ENCODE data around the gene MTHFR.

The MTHFR gene

DNA sequence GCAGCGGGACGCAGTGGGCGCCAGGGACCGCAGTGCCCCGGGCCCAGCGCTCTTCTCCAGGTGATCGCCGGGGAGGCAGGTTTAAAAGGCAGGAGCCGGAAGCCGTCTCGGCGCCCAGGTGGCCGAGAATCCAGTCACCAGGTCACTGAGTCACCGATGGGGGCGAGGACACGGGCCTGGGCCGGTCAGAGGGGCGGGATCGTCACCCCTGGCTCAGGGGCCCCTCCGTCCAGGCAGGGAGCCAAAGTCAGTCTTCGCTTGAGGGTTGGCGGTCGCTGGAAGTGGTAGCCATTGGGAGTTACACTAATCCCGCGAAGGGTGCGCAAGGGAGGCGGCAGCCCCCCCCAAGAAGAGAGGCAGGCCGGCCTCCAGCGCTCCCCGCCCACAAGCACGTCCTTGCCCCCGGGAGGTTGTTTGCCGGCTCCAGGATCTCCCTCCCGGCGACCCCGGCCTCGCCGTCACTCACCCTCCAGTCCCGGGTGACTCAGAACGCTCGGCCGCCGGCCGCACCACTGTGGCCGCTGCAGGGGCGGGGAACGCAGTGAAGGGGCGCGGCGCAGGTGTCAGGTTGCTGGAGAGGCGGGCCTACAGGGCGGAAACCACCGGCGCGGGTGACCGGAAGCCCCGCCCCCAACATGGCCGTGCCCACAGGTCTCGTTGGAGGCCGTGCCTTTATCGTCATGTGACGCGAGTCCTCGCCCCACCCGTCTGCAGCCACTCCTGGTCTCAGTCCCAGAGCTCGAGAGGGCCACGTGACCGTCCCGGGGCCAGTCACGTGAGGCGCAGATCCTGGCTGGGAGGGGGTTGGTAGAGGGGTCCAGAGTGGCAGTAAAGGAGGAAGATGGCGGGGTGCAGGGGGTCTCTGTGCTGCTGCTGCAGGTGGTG lies at the start of gene MTHFR, which contains the start of gene CLCN6 (continued):
- TF ChIP-seq, protein P1, sequence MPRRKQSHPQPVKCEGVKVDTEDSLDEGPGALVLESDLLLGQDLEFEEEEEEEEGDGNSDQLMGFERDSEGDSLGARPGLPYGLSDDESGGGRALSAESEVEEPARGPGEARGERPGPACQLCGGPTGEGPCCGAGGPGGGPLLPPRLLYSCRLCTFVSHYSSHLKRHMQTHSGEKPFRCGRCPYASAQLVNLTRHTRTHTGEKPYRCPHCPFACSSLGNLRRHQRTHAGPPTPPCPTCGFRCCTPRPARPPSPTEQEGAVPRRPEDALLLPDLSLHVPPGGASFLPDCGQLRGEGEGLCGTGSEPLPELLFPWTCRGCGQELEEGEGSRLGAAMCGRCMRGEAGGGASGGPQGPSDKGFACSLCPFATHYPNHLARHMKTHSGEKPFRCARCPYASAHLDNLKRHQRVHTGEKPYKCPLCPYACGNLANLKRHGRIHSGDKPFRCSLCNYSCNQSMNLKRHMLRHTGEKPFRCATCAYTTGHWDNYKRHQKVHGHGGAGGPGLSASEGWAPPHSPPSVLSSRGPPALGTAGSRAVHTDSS (tag by site-specific recombination; IDR thresholded peaks at IDR 0.05) = no peak
- TF ChIP-seq ZSCAN23 (tag by site-specific recombination; IDR thresholded peaks at IDR 0.05) = peak; percentile 51
- no peak for TF ChIP-seq ZNF280C (tag by site-specific recombination; IDR thresholded peaks at IDR 0.05)
- no peak for TF ChIP-seq ZNF366 (tag by site-specific recombination; conservative IDR thresholded peaks at IDR 0.05)
- peak; percentile 94 for TF ChIP-seq KLF9 (tag by site-specific recombination; IDR thresholded peaks at IDR 0.05; ENCODE audit: low read depth)
- TF ChIP-seq ZNF155 (tag by site-specific recombination; IDR thresholded peaks at IDR 0.05) = no peak
- TF ChIP-seq ZNF10 (tag by site-specific recombination; IDR thresholded peaks at IDR 0.05) = 0 out of 2 replicates have a peak, but pooled peaks have one; percentile 11
- no peak for TF ChIP-seq SALL2 (tag by site-specific recombination; IDR thresholded peaks at IDR 0.05; ENCODE audit: borderline replicate concordance)
- TF ChIP-seq ZNF302 (tag by site-specific recombination; IDR thresholded peaks at IDR 0.05; ENCODE audit: low read depth) = no peak
- TF ChIP-seq ZNF830 (tag by site-specific recombination; IDR thresholded peaks at IDR 0.05; ENCODE audit: low read depth) = no peak
- TF ChIP-seq HIC1 (tag by site-specific recombination; IDR thresholded peaks at IDR 0.05) = peak; percentile 95
- no peak for TF ChIP-seq ZNF555 (tag by site-specific recombination; conservative IDR thresholded peaks at IDR 0.05)
- no peak for TF ChIP-seq ZBTB49 (tag by site-specific recombination; IDR thresholded peaks at IDR 0.05; ENCODE audit: low read depth)
- peak; percentile 93 for TF ChIP-seq ZEB2 (tag by site-specific recombination; IDR thresholded peaks at IDR 0.05)
- peak; percentile 95 for TF ChIP-seq SCRT1 (tag by site-specific recombination; IDR thresholded peaks at IDR 0.05; ENCODE audit: borderline replicate concordance)
- peak; percentile 95 for TF ChIP-seq ZNF24 (tag by site-specific recombination; IDR thresholded peaks at IDR 0.05)
- TF ChIP-seq ZNF660 (tag by site-specific recombination; IDR thresholded peaks at IDR 0.05) = no peak; the same call in 1 of the 2 replicates
- TF ChIP-seq ZNF544 (tag by site-specific recombination; IDR thresholded peaks at IDR 0.05) = no peak
- no peak for TF ChIP-seq ZNF585B (tag by site-specific recombination; IDR thresholded peaks at IDR 0.05)
- TF ChIP-seq ZNF274 (IDR thresholded peaks at IDR 0.05; ENCODE audit: low read length) = no peak
- TF ChIP-seq ZNF274 (tag by site-specific recombination; IDR thresholded peaks at IDR 0.05; ENCODE audit: borderline replicate concordance) = no peak
- peak; percentile 81 for TF ChIP-seq INSM2 (tag by site-specific recombination; IDR thresholded peaks at IDR 0.05)
- peak; percentile 94 for TF ChIP-seq ZNF629 (tag by site-specific recombination; IDR thresholded peaks at IDR 0.05)
- no peak for TF ChIP-seq ZNF132 (tag by site-specific recombination; IDR thresholded peaks at IDR 0.05; ENCODE audit: borderline replicate concordance)
- TF ChIP-seq ZNF701 (tag by site-specific recombination; IDR thresholded peaks at IDR 0.05) = no peak
- no peak for TF ChIP-seq ZNF157 (tag by site-specific recombination; IDR thresholded peaks at IDR 0.05)
- no peak for TF ChIP-seq ZNF350 (tag by site-specific recombination; IDR thresholded peaks at IDR 0.05)
- no peak for TF ChIP-seq MEIS1 (CRISPR knock-in tag; IDR thresholded peaks at IDR 0.05; ENCODE audit: borderline replicate concordance)
- TF ChIP-seq ZNF138 (tag by site-specific recombination; IDR thresholded peaks at IDR 0.05; ENCODE audit: borderline replicate concordance) = no peak
- TF ChIP-seq SETDB1 (IDR thresholded peaks at IDR 0.05; ENCODE audit: insufficient read length, low read length) = no peak
- peak; percentile 50 for TF ChIP-seq ZIC2 (tag by site-specific recombination; IDR thresholded peaks at IDR 0.05)

Measured in HEK293 (cell line).